ENCODE measurements around the gene TSPYL4. TPM values are rescaled to one million over a fixed set of nuclear protein-coding genes. Genes with fewer than 3 reads are reported as not detected.

The TSPYL4 gene
- total RNA-seq, 4 donors from 2014 or later, result 9.7 to 34.9 (median 25.3) TPM

- TF ChIP-seq, protein P1, sequence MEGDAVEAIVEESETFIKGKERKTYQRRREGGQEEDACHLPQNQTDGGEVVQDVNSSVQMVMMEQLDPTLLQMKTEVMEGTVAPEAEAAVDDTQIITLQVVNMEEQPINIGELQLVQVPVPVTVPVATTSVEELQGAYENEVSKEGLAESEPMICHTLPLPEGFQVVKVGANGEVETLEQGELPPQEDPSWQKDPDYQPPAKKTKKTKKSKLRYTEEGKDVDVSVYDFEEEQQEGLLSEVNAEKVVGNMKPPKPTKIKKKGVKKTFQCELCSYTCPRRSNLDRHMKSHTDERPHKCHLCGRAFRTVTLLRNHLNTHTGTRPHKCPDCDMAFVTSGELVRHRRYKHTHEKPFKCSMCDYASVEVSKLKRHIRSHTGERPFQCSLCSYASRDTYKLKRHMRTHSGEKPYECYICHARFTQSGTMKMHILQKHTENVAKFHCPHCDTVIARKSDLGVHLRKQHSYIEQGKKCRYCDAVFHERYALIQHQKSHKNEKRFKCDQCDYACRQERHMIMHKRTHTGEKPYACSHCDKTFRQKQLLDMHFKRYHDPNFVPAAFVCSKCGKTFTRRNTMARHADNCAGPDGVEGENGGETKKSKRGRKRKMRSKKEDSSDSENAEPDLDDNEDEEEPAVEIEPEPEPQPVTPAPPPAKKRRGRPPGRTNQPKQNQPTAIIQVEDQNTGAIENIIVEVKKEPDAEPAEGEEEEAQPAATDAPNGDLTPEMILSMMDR (IDR thresholded peaks at IDR 0.05), result no peak
- TF ChIP-seq POLR2A (IDR thresholded peaks at IDR 0.05), result no peak
Measured at GRCh38 chr6:116201538-116201937, 52.3 kb downstream of the TSPYL4 start.

GRCh38 chr6:116200619-116201249 lies 53.1 kb downstream of the TSPYL4 start:
- Histone ChIP-seq H3K4me3 (no peak overlapping the region), H3K36me3 (no peaks in the 10 kb centered on the region), H3K27ac (no peak overlapping the region), H3K4me1 (no peaks in the 10 kb centered on the region), H3K9me3 (no peaks in the 10 kb centered on the region), H3K27me3 (no peaks in the 10 kb centered on the region)
- DNase-seq, result no peak
- intact Hi-C loops (cut with DNase I; ENCODE audit: low total_unique reads), result no loop called here
- TF ChIP-seq, protein P1 (IDR thresholded peaks at IDR 0.05), result no peak
- TF ChIP-seq POLR2A (IDR thresholded peaks at IDR 0.05), result no peak

More at GRCh38 chr6:116201538-116201937, 52.3 kb downstream of the TSPYL4 start:
- DNase-seq, result no peak
- intact Hi-C loops (cut with DNase I; ENCODE audit: low total_unique reads), result no loop called here
- H3K27me3 ChIP-seq, result no peaks in the 10 kb centered on the region
- no peaks in the 10 kb centered on the region for H3K36me3 ChIP-seq
- no peaks in the 10 kb centered on the region for H3K4me1 ChIP-seq
- no peaks in the 10 kb centered on the region for H3K9me3 ChIP-seq
- H3K27ac ChIP-seq, result no peak overlapping the region
- H3K4me3 ChIP-seq, result no peak overlapping the region

Other genes with a start within 250 kb of the TSPYL4 start
- gene FRK, start 193.2 kb downstream of the TSPYL4 start, total RNA-seq, result 1 to 10 TPM; 1.8 to 8.2 (median 2.3) TPM
- gene NT5DC1, start 153.2 kb downstream of the TSPYL4 start, total RNA-seq, result 10 to 100 TPM in 1 of 4 donors, 1 to 10 TPM in 3; 2.6 to 37.8 (median 6.5) TPM
- gene COL10A1, start 127.9 kb downstream of the TSPYL4 start, total RNA-seq, result under 1 TPM in 1 of 4 donors, not detected in 3; 0.07 TPM
- 10 to 100 TPM; 17.4 to 94.9 (median 57.7) TPM for gene TSPYL1, start 25.9 kb upstream of the TSPYL4 start, total RNA-seq
- gene DSE, start 116.9 kb upstream of the TSPYL4 start, total RNA-seq, result 10 to 100 TPM; 21.3 to 84.0 (median 42.3) TPM
- gene CALHM6, start 207.3 kb upstream of the TSPYL4 start, total RNA-seq, result 1 to 10 TPM in 2 of 4 donors, not detected in 2; 3.9 to 7.6 TPM